Esophagus (tissue), 2 donors: ENCODE results near the gene BCKDK. TPM values are rescaled to one million over a fixed set of nuclear protein-coding genes. Genes with fewer than 3 reads are reported as not detected.
"Not testable (repeated sequence)": the region's sequence is repeated elsewhere in the genome, so short reads cannot be mapped to it uniquely, and the experiment has no call there.

ENCODE experiments used
- H3K27ac ChIP-seq, 2 donors: one replicate each; pipeline ENCODE4 v1.5.1; 2013; ENCODE audit warnings: low read depth in 2 of 2, mild to moderate bottlenecking in 2 of 2, inconsistent platforms in 1 of 2, low read length in 1 of 2, moderate library complexity in 1 of 2
- H3K27me3 ChIP-seq, 2 donors: one replicate each; pipeline ENCODE4 v1.6.1; 2013; ENCODE audit warnings: low read length in 2 of 2, control low read depth in 1 of 2, mild to moderate bottlenecking in 1 of 2; ENCODE audit not compliant: insufficient read depth in 2 of 2, control insufficient read depth in 1 of 2
- H3K36me3 ChIP-seq, 2 donors: one replicate each; pipeline ENCODE4 v1.6.1; 2013; ENCODE audit warnings: low read length in 1 of 2; ENCODE audit not compliant: control insufficient read depth in 2 of 2, insufficient read depth in 2 of 2
- H3K4me1 ChIP-seq, 2 donors: one replicate each; pipeline ENCODE4 v1.6.1; 2013; ENCODE audit warnings: low read length in 1 of 2; ENCODE audit not compliant: control insufficient read depth in 2 of 2, insufficient read depth in 2 of 2
- H3K4me3 ChIP-seq, 2 donors: one replicate each; pipeline ENCODE4 v1.5.1; 2013; ENCODE audit warnings: low read length in 2 of 2, mild to moderate bottlenecking in 2 of 2, low read depth in 1 of 2, moderate library complexity in 1 of 2
- H3K9me3 ChIP-seq, 2 donors: one replicate each; pipeline ENCODE4 v1.6.1; 2013; ENCODE audit warnings: mild to moderate bottlenecking in 2 of 2, low read depth in 1 of 2, low read length in 1 of 2, moderate library complexity in 1 of 2; ENCODE audit not compliant: control insufficient read depth in 2 of 2, insufficient read depth in 1 of 2
- WGBS, 2 donors: extraction: QIAGEN DNeasy Blood & Tissue Kit; methylation state at CpG; one replicate each; pipeline ENCODE4 v1.1.7; 2013; 5-methylcytosine and 5-hydroxymethylcytosine counted together
- polyA plus RNA-seq, 2 donors: library from polyadenylated mRNA; stranded (reverse); fragments of 200-250 nt; gene quantifications; one replicate each; pipeline ENCODE4 v1.2.3, GENCODE V29; 2013
- donor health status: healthy with polysubstance abuse.
- donor health status: Bipolar disorder and iron deficiency.

BCKDK gene
- polyA plus RNA-seq, 2 donors = 13.0 to 23.1 TPM

DNA sequence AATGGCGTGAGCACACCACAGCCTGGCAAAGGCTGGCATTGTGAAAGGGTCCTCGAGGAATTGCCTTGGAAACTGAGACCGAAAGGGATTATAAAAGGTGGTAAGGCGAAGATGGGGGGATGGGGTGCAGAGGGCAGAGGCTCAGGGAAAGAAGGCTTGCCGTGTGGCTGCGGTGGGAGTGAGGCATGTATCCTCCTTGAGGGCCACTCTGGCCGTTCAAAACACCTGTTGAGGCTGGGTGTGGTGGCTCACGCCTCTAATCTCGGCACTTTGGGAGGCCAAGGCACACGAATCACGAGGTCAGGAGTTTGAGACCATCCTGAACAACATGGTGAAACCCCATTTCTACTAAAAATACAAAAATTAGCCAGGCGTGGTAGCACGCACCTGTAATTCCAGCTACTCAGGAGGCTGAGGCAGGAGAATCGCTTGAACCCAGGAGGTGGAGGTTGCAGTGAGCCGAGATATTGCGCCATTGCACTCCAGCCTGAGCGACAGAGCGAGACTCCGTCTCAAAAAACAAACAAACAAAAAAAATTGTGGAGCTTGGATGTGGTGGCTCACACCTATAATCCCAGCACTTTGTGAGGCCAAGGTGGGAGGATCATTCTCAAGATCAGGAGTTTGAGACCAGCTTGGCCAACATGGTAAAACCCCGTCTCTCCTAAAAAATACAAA lies 28.8 kb downstream of the BCKDK start:
- H3K27ac ChIP-seq, H3K9me3 ChIP-seq, H3K27me3 ChIP-seq, H3K4me3 ChIP-seq: not testable (repeated sequence)
- Histone ChIP-seq H3K4me1 (peaks cover 7 to 48% of the 10 kb centered on the region in 2 donors), H3K36me3 (peaks cover 0 to 16% of the 10 kb centered on the region in 2 donors)
- 88 to 89% methylated on average over 20 of the region's 20 CpGs for WGBS, 2 donors

DNA sequence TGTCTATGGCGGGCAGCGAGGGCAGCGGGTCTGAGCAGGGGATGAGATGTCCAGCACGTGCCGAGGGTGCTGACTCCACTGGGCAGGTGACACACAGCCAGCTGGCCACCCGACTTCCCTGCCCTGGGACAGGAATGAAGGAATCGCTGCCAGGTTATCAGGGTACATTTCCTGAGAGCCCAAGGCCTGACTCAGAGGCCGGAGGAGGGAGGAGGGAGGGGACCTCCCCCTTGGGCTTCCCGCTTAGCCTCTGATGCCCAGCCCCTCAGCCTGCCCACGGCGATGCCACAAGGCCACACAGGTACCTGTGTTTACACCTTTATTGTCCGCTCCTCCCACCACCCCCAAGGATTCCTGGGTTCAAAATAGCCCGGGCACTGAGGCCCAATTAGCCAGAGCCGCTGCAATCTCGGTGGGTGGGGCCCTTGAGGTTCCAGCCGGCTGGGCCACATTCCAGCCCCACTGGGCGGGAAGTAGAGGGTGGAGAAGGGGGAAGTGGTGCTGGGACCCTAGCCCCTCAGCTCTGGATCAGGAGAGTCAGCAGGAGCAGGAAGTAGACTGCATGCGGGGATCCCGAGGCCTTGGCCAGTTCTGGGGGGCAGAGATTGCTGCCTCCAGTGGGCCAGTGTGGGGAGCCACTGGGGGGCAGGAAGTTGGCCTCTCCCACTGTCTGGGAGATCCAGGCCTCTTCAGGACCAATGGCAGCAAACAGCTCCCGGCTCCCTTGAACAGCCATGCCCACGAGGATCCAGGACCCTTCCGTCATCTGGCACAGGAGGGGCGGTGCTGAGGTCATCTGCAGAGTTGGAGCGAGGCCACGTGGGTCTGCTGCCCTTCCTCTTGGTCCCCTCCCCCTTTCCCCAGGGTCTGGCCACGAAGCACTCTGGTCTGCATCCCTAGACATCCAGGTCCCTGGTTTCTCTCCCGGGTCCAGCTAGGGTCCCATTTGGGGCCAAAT lies 30.7 kb downstream of the BCKDK start:
- Histone ChIP-seq H3K4me3 (peak overlapping the region in 1 of 2 donors; percentile 15), H3K9me3 (no peaks in the 10 kb centered on the region), H3K27ac (peak overlapping the region; percentile 62 to 79), H3K27me3 (no peaks in the 10 kb centered on the region), H3K36me3 (no peaks in the 10 kb centered on the region), H3K4me1 (peaks cover 4 to 38% of the 10 kb centered on the region in 2 donors)
- WGBS, 2 donors = 33 to 46% methylated on average over 23 to 27 of the region's 27 CpGs

DNA sequence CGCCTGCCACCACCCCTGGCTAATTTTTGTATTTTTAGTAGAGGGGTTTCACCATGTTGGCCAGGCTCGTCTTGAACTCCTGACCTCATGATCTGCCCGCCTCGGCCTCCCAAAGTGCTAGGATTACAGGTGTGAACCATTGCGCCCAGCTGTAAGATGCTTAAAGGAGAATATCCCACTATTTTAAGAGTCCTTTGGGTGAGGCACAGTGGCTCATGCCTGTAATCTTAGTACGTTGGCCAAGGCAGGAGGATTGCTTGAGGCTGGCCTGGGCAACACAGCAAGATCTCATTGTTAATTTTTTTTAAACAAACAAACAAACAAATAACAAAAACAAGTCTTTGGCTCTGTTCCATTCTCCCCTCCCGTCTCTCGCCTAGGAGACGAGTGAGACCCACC lies 32.9 kb downstream of the BCKDK start:
- not testable (repeated sequence) for H3K36me3 ChIP-seq, H3K9me3 ChIP-seq, H3K4me3 ChIP-seq, H3K27me3 ChIP-seq
- 69 to 79% methylated on average over 9 of the region's 9 CpGs for WGBS, 2 donors
- peak overlapping the region; percentile 96 for H3K27ac ChIP-seq
- H3K4me1 ChIP-seq = peaks cover 4 to 31% of the 10 kb centered on the region in 2 donors

DNA sequence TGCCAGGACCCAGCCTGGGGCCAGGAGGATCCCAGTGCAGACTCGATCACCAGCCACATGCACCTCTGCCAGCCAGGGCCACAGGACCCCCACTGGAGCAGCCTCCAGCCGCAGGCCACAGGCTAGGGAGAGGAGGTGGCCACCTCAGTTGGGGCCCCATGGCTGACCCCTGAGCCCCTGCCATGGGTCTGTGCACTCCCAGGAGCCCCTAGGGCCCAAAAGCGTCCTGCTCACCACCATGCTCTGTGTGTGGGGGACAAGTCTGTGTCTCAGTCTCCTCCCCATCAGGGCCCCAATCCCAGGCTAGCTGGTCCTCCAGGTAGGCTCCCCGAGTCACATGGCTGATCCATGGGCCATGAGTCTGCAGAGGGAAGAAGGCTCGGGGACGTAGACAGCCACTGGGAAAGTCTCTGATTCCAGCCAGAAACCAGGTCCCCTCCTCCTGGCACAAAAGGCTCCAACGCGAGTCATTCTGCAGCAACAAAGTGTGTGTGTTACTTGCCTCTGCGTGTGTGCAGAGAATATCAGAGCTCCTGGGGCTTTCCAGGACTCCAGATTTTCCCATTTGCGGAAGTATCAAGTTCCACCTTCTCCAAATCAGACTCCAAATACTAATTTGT lies 33.4 kb downstream of the BCKDK start:
- WGBS, 2 donors = 21% methylated on average over 9 to 10 of the region's 10 CpGs
- peaks cover 4 to 31% of the 10 kb centered on the region in 2 donors for H3K4me1 ChIP-seq

DNA sequence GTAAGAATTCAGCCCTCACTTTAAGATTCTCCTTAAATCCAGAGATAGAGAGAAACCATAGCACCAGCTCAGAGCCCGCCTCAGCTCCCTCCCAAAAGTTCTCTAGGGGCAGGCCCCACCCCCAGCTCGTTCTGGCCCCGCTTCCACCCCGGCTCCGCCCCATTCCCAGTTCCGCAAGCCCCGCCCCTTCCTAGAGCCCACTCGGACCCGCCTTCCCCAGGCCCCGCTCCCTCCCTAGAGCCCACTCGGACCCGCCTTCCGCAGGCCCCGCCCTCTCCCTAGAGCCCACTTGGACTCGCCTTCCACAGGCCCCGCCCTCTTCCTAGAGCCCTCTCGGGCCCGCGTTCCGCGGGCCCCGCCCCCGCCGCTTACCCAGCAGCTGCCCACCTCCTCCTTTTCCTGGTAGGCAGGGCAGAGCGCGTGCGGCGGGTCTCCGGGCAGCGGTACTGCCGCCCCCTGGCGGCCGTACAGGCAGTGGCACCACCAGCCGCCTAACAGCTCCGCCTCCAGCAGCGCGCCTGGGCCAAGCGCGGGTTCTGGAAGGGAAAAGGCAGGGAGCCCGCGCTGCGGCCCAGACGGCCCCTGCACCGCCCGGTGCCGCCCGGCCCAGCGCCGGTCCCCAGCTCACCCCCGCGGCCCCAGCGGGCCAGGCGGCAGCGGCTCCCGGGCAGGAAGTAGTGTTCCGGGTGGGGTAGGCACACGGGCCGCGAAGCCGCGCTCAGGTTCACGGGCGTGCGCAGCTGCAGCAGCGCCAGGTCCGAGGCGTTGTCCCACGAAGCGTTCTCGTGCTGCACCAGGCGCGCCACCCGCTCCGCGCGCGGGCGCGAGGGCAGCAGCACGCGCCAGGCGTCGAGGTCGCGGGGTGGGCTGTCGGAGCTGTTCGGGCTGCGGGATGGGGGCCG lies 34.2 kb downstream of the BCKDK start:
- Histone ChIP-seq H3K9me3 (no peaks in the 10 kb centered on the region), H3K4me1 (peaks cover 4 to 31% of the 10 kb centered on the region in 2 donors), H3K36me3 (no peaks in the 10 kb centered on the region), H3K27me3 (no peaks in the 10 kb centered on the region), H3K4me3 (peak overlapping the region; percentile 39 to 45), H3K27ac (peak overlapping the region; percentile 96)
- 3 to 4% methylated on average over 77 to 89 of the region's 89 CpGs for WGBS, 2 donors

More for the DNA sequence above, 33.4 kb downstream of the BCKDK start:
- H3K27me3 ChIP-seq = no peaks in the 10 kb centered on the region
- no peaks in the 10 kb centered on the region for H3K9me3 ChIP-seq
- H3K4me3 ChIP-seq = peak overlapping the region; percentile 28 to 30
- peak overlapping the region; percentile 96 for H3K27ac ChIP-seq
- no peaks in the 10 kb centered on the region for H3K36me3 ChIP-seq

DNA sequence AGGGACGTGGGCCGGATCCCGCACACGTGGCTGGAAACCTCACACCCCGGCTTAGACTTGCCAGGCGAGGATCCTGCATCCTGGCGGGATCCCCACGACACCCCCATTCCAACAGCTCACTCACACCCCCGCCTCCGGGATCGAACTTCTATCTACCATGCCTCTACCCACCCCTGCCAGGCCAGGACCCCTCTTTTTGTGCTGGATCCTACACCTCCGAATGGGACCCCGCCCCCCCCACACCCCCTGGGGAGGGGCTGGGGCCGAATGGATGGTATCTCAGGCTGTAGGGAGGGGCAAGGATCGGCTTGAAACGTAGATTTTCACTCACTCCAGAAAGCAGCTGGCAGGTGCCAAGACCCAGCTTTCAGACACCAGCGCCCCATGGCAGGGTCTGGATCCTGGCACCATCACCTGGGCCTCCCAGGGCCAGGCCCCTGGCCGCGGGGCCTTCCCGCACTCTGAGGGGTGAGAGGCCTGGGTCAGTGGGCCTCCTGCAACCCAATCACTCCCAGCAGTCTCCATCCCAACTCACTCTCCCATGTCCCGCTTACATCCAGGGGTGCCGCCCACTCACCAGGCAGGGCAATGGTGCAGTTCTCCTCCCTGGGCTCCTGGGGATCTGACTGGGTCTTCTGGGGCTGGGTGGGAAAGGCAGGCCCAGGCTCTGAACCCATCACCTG lies 35.0 kb downstream of the BCKDK start:
- peaks cover 5 to 31% of the 10 kb centered on the region in 2 donors for H3K4me1 ChIP-seq
- peak overlapping the region; percentile 39 to 45 for H3K4me3 ChIP-seq
- WGBS, 2 donors = 60 to 64% methylated on average over 21 to 22 of the region's 22 CpGs

DNA sequence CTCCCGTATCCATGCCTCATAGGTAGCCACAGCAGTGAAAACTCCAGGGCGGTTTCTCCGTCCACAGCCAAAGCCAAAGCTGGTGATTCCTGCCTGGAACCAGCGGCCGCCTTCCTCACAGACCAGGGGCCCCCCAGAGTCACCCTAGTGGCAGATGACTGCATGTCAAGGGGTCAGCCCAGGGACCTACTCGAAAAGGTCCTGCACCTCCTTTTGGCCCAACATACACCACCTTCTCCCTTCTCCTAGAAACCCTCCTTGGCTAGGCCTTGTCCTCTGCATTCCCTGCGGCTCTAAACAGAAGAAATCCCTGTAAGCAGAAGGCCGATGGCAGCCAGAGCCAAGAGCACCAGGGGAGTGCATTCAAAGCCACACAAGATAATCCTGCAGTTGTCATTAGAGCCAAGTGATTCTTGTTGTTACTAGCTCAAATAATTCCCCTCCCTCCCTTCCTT lies 35.5 kb downstream of the BCKDK start:
- Histone ChIP-seq H3K4me3 (no peak overlapping the region), H3K9me3 (no peaks in the 10 kb centered on the region), H3K4me1 (peaks cover 9 to 31% of the 10 kb centered on the region in 2 donors), H3K27ac (no peak overlapping the region), H3K36me3 (no peaks in the 10 kb centered on the region), H3K27me3 (no peaks in the 10 kb centered on the region)
- WGBS, 2 donors = 79 to 82% methylated on average over 8 of the region's 8 CpGs

More for the DNA sequence above, 35.0 kb downstream of the BCKDK start:
- H3K27ac ChIP-seq = peak overlapping the region; percentile 96
- H3K36me3 ChIP-seq = no peaks in the 10 kb centered on the region
- H3K27me3 ChIP-seq = no peaks in the 10 kb centered on the region
- H3K9me3 ChIP-seq = no peaks in the 10 kb centered on the region

DNA sequence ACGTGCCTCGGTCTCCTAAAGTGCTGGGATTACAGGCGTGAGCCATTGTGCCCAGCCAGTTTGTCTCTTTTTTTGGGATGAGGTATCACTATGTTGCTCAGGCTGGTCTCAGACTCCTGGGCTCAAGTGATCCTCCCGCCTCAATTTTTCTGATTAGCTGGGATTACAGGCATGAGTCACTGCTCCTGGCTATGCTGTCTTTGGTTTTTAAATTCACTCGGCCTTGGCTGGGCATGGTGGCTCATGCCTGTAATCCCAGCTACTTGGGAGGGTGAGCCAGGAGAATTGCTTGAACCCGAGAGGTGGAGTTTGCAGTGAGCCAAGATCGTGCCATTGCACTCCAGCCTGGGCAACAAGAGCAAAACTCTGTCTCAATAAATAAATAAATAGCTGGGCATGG lies 36.2 kb downstream of the BCKDK start:
- H3K9me3 ChIP-seq, H3K36me3 ChIP-seq, H3K4me3 ChIP-seq, H3K27ac ChIP-seq, H3K27me3 ChIP-seq: not testable (repeated sequence)
- 51 to 67% methylated on average over 7 of the region's 7 CpGs for WGBS, 2 donors
- peaks cover 9 to 25% of the 10 kb centered on the region in 2 donors for H3K4me1 ChIP-seq
